Psoas muscle (tissue), 8 donors: ENCODE results near the gene SLC24A3. TPM values are rescaled to one million over a fixed set of nuclear protein-coding genes. Genes with fewer than 3 reads are reported as not detected.

ENCODE experiments used
- ATAC-seq, 4 donors: fragments of 200-7000 bp; cut with Tn5 transposase; one replicate each; pipeline ENCODE4 v1.9.1; 2020; ENCODE audit warnings: moderate library complexity in 3 of 4, mild to moderate bottlenecking in 2 of 4
- DNase-seq, 2 donors: peaks; one replicate each; pipeline ENCODE4 v3.0.0-alpha.2; 2020
- H3K27ac ChIP-seq: fragments of 200-600 bp; one replicate; pipeline ENCODE4 v1.8.0; 2022
- H3K27me3 ChIP-seq, 3 donors: fragments of 200-600 bp in 1 of 3; one replicate each; pipeline versions ENCODE4 v1.6.1 to v1.8.0; 2013 to 2022; ENCODE audit warnings: low read length in 2 of 3, mild to moderate bottlenecking in 2 of 3, moderate library complexity in 1 of 3; ENCODE audit not compliant: insufficient read depth in 3 of 3
- H3K36me3 ChIP-seq, 2 donors: fragments of 200-600 bp in 1 of 2; one replicate each; pipeline versions ENCODE4 v1.6.1 to v1.8.0; 2013 to 2022; ENCODE audit warnings: low read depth in 1 of 2, mild to moderate bottlenecking in 1 of 2, moderate library complexity in 1 of 2; ENCODE audit not compliant: insufficient read depth in 1 of 2
- H3K4me1 ChIP-seq: fragments of 200-600 bp; one replicate; pipeline ENCODE4 v1.8.0; 2022
- H3K4me3 ChIP-seq: fragments of 200-600 bp; one replicate; pipeline ENCODE4 v1.8.0; 2022; ENCODE audit warnings: mild to moderate bottlenecking
- H3K9me3 ChIP-seq: fragments of 200-600 bp; one replicate; pipeline ENCODE4 v1.8.0; 2022
- WGBS, 3 donors: extraction: QIAGEN DNeasy Blood & Tissue Kit; methylation state at CpG; one replicate each; pipeline versions ENCODE4 v1.1.6 to v1.1.7; 2013; 5-methylcytosine and 5-hydroxymethylcytosine counted together
- intact Hi-C, 2 donors: fragments of 100-400 bp; cut with DNase I; formaldehyde crosslinking; loops; one replicate each; pipeline versions ENCODE4 v1.11.0 to v1.14.2; 2022
- polyA plus RNA-seq, 3 donors: library from polyadenylated mRNA; stranded (reverse); fragments of 200-250 nt; gene quantifications; one replicate each; pipeline ENCODE4 v1.2.3, GENCODE V29; 2013
- total RNA-seq, 4 donors: library from RNA; stranded (reverse); fragmentation: NEBNext Ultra II Directional in 2 of 4; extraction: Animal tissue kit (Norgen Biotek cat#: 25700) in 2 of 4; gene quantifications; one replicate each; pipeline versions ENCODE4 v1.2.1 to v1.2.4, GENCODE V29; 2021 to 2023
- TF ChIP-seq, protein P1 (sequence below): fragments of 200-600 bp; IDR thresholded peaks from one replicate; pipeline ENCODE4 v1.8.0; 2022; ENCODE audit warnings: antibody characterized with exemption
- donor health status: healthy with polysubstance abuse.
- donor health status: DM: no; HTN: no; CAD: no; lungs with moderate emphysema.
- donor health status: Bipolar disorder and iron deficiency.
- donor health status: healthy.
- donor health status: DM: yes; HTN: yes; CAD: no.
- donor health status: DM: no; HTN: no; CAD: no.
- donor health status: DM: no; HTN: no; CAD: no.
- donor health status: DM: yes; HTN: yes; CAD: no.

Gene SLC24A3
- total and polyA plus RNA-seq, 7 donors = 3.0 to 24.4 (median 8.2) TPM

DNA sequence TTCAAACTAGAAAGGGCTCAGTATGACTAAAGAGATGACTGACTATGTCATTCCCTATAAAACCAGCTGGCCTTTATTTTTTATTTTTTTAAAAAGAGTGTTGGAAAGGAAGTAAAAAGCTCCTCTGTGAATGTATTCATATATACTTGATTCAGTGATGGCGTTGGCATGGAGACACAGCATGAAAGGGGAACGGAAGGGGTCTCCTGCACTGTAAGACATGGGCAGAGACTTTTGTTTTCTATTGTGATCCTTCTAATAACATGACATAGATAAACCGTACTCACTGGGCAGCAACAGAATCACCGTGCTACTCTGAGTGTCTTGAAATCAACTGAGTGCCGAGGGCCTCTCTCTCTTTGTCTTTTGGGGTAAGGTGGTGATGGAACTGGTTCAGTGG, 317.6 kb downstream of the SLC24A3 start:
- TF ChIP-seq, protein P1, sequence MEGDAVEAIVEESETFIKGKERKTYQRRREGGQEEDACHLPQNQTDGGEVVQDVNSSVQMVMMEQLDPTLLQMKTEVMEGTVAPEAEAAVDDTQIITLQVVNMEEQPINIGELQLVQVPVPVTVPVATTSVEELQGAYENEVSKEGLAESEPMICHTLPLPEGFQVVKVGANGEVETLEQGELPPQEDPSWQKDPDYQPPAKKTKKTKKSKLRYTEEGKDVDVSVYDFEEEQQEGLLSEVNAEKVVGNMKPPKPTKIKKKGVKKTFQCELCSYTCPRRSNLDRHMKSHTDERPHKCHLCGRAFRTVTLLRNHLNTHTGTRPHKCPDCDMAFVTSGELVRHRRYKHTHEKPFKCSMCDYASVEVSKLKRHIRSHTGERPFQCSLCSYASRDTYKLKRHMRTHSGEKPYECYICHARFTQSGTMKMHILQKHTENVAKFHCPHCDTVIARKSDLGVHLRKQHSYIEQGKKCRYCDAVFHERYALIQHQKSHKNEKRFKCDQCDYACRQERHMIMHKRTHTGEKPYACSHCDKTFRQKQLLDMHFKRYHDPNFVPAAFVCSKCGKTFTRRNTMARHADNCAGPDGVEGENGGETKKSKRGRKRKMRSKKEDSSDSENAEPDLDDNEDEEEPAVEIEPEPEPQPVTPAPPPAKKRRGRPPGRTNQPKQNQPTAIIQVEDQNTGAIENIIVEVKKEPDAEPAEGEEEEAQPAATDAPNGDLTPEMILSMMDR = no peak
- ATAC-seq = no peak
- DNase-seq = no peak

DNA sequence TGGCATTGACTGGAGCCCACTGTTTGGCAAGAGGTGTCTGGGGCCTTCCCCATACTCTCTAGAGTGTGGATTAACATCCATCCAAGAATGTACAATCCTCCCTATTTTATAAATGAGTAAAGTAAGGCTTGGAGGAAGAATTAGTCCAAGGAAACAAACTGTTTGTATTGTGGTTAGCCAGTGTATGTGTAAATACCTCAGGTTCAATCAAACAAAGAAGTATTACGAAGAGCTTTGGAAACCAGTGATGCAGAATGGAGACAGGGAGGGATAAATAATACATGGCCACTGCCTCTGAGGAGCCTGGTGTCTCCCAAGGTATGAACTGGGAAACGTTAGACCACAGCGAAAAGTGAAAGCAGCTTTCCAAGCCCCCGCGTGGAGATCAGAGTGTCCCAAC, 319.0 kb downstream of the SLC24A3 start:
- no peak for DNase-seq
- 91 to 96% (median 93%) methylated on average over 5 of the region's 5 CpGs for WGBS, 3 donors
- H3K27me3 ChIP-seq = no peaks in the 10 kb centered on the region

More for the DNA sequence above, 317.6 kb downstream of the SLC24A3 start:
- no peak overlapping the region for H3K4me3 ChIP-seq
- peaks cover 3% of the 10 kb centered on the region for H3K9me3 ChIP-seq
- intact Hi-C loops = no loop called here
- WGBS, 3 donors = 92 to 93% (median 93%) methylated on average over 5 of the region's 5 CpGs
- H3K27ac ChIP-seq = no peak overlapping the region
- no peaks in the 10 kb centered on the region for H3K36me3 ChIP-seq
- no peaks in the 10 kb centered on the region for H3K27me3 ChIP-seq
- no peaks in the 10 kb centered on the region for H3K4me1 ChIP-seq

DNA sequence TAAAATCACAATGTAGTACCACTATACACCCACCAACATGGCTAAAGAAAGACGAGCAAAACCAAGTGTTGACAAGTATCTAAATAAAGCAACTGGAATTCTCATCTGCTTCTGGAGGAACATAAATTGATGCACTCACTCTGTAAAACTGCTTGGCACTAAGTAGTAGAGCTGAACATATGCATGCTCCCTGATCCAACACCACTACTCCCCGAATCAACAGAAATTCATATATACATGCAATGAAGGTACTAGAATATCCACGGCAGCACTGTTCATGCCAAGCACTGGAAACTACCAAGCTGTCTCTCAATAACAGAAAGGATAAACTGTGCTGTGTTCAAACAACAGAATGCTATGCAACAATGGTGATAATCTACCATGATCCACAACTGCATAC, 326.1 kb downstream of the SLC24A3 start:
- TF ChIP-seq, protein P1 = no peak
- Histone ChIP-seq H3K36me3 (no peaks in the 10 kb centered on the region), H3K4me3 (no peak overlapping the region), H3K4me1 (peaks cover 18% of the 10 kb centered on the region), H3K27ac (peak overlapping the region; percentile 30), H3K9me3 (peaks cover 4% of the 10 kb centered on the region), H3K27me3 (no peaks in the 10 kb centered on the region)
- 42 to 51% (median 43%) methylated on average over 3 of the region's 3 CpGs for WGBS, 3 donors
- no peak for DNase-seq
- intact Hi-C loops = loop anchor here in 1 of 2 donors (5.0 kb wide), 1 partner anchor 36 kb away; no protein-coding TSS in a partner anchor
- ATAC-seq = no peak

More for the DNA sequence above, 319.0 kb downstream of the SLC24A3 start:
- Histone ChIP-seq H3K36me3 (no peaks in the 10 kb centered on the region), H3K27ac (no peak overlapping the region), H3K9me3 (peaks cover 4% of the 10 kb centered on the region), H3K4me1 (no peaks in the 10 kb centered on the region), H3K4me3 (no peak overlapping the region)
- intact Hi-C loops = no loop called here
- no peak for ATAC-seq
- TF ChIP-seq, protein P1 = no peak

DNA sequence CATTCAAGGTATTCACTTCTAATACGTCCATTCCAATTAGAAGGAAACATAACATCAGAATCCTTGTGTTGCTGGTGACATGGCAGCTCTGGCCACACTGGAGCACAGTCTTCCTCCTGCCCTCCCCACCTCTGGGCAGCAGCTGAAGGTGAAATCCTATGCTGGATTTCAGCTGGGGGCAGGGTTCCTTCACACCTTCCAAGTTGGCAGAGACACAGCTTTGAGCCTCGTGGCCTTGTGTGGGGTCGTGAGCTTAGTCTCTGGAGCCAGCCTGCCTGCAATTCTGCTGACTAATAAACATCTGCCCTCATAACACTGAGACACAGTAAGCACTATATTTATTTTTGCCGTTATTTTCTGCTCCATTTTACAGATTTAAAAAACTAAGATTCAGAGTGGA, 326.7 kb downstream of the SLC24A3 start:
- Histone ChIP-seq H3K9me3 (peaks cover 4% of the 10 kb centered on the region), H3K36me3 (no peaks in the 10 kb centered on the region), H3K4me1 (peaks cover 18% of the 10 kb centered on the region), H3K27me3 (no peaks in the 10 kb centered on the region), H3K27ac (peak overlapping the region; percentile 30), H3K4me3 (no peak overlapping the region)
- peak in 1 of 2 donors; percentile 56 for DNase-seq
- peak; percentile 58 to 97 (median 94) for ATAC-seq
- intact Hi-C loops = loop anchor here in 1 of 2 donors (5.0 kb wide), 1 partner anchor 37 kb away; no protein-coding TSS in a partner anchor
- TF ChIP-seq, protein P1 = no peak
- 14 to 24% (median 14%) methylated on average over 4 of the region's 4 CpGs for WGBS, 3 donors

DNA sequence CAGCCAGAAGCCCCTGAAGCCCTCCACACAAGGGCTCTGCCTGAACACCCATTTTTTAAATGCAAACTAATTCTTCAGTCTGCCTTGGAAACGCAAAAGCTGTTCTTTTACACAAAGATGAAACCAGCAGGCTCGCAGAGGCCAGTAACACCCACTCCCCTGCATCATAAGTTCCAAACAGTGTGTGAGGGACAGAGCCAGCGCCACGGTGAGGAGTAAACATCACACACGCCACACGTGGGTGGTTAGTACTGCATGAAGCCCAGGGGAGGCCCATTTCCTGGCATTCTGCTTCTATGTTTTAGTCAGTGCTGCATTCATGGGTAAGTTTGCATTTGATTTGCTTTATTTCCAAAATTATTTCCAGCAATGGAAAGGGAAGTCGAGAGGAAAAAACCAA, 327.9 kb downstream of the SLC24A3 start:
- no peaks in the 10 kb centered on the region for H3K9me3 ChIP-seq
- H3K36me3 ChIP-seq = no peaks in the 10 kb centered on the region
- TF ChIP-seq, protein P1 = no peak
- intact Hi-C loops = no loop called here
- peaks cover 18% of the 10 kb centered on the region for H3K4me1 ChIP-seq
- ATAC-seq (peak in 1 of 4 donors; percentile 37), DNase-seq (no peak)
- no peaks in the 10 kb centered on the region for H3K27me3 ChIP-seq
- H3K27ac ChIP-seq = no peak overlapping the region
- H3K4me3 ChIP-seq = no peak overlapping the region
- 63 to 67% (median 65%) methylated on average over 7 of the region's 7 CpGs for WGBS, 3 donors
